IPS DF 6.9 (cell line): ENCODE measurements around the gene CDK10.

ENCODE experiments used
- DNase-seq: peaks from one replicate; pipeline ENCODE4 v3.0.0-alpha.2; 2013; ENCODE audit warnings: low read depth, low spot score
- H3K27ac ChIP-seq: one replicate; pipeline ENCODE4 v1.5.1; 2013; ENCODE audit warnings: low read length, control low read depth
- H3K27me3 ChIP-seq: 2 replicates; pipeline ENCODE4 v1.6.1; 2013; ENCODE audit warnings: mild to moderate bottlenecking, low read length; ENCODE audit not compliant: control insufficient read depth, insufficient read depth
- H3K36me3 ChIP-seq: 2 replicates; pipeline ENCODE4 v1.6.1; 2013; ENCODE audit warnings: low read length; ENCODE audit not compliant: control insufficient read depth, insufficient read depth
- H3K4me1 ChIP-seq: 2 replicates; pipeline ENCODE4 v1.6.1; 2013; ENCODE audit warnings: low read length; ENCODE audit not compliant: control insufficient read depth, insufficient read depth
- H3K4me3 ChIP-seq: 2 replicates; pipeline ENCODE4 v1.5.1; 2013; ENCODE audit warnings: mild to moderate bottlenecking, low read length
- H3K9me3 ChIP-seq: 2 replicates; pipeline ENCODE4 v1.6.1; 2013; ENCODE audit warnings: low read length, inconsistent platforms; ENCODE audit not compliant: control insufficient read depth, insufficient read depth
- WGBS: extraction: QIAGEN DNeasy Blood & Tissue Kit; methylation state at CpG from one replicate; pipeline ENCODE4 v1.1.7; 2013; ENCODE audit warnings: mixed read lengths, missing lambda C conversion rate; ENCODE audit not compliant: insufficient read length, insufficient coverage; 5-methylcytosine and 5-hydroxymethylcytosine counted together

CDK10 gene

GRCh38 chr16:89722392-89723278, 36.1 kb downstream of the CDK10 start:
- Histone ChIP-seq H3K4me1 (peaks cover 3% of the 10 kb centered on the region), H3K4me3 (peak overlapping the region; percentile 78; the same call in 1 of the 2 replicates), H3K27ac (no peak overlapping the region), H3K36me3 (no peaks in the 10 kb centered on the region; the same call in 1 of the 2 replicates), H3K9me3 (no peaks in the 10 kb centered on the region), H3K27me3 (peaks cover 3% of the 10 kb centered on the region; the same call in 1 of the 2 replicates)
- WGBS, result no CpG with 5 or more reads among the region's 56 CpGs
- no peak for DNase-seq

GRCh38 chr16:89723279-89724250, 37.1 kb downstream of the CDK10 start:
- no peaks in the 10 kb centered on the region for H3K9me3 ChIP-seq
- no peak overlapping the region for H3K4me3 ChIP-seq
- H3K36me3 ChIP-seq, result no peaks in the 10 kb centered on the region; the same call in 1 of the 2 replicates
- no peak for DNase-seq
- peaks cover 3% of the 10 kb centered on the region for H3K4me1 ChIP-seq
- H3K27me3 ChIP-seq, result peaks cover 3% of the 10 kb centered on the region; the same call in 1 of the 2 replicates
- no peak overlapping the region for H3K27ac ChIP-seq
- WGBS, result no CpG with 5 or more reads among the region's 30 CpGs

GRCh38 chr16:89727406-89728120, 41.1 kb downstream of the CDK10 start:
- Histone ChIP-seq H3K9me3 (no peaks in the 10 kb centered on the region), H3K4me1 (peaks cover under 1% of the 10 kb centered on the region; the same call in 1 of the 2 replicates), H3K4me3 (no peak overlapping the region), H3K27me3 (peaks cover 2% of the 10 kb centered on the region; the same call in 1 of the 2 replicates), H3K27ac (no peak overlapping the region), H3K36me3 (no peaks in the 10 kb centered on the region; the same call in 1 of the 2 replicates)
- DNase-seq, result no peak
- no CpG with 5 or more reads among the region's 17 CpGs for WGBS

GRCh38 chr16:89729293-89729692, 42.8 kb downstream of the CDK10 start:
- Histone ChIP-seq H3K9me3 (no peaks in the 10 kb centered on the region), H3K4me3 (no peak overlapping the region), H3K27me3 (no peaks in the 10 kb centered on the region), H3K4me1 (no peaks in the 10 kb centered on the region), H3K36me3 (peaks cover 7% of the 10 kb centered on the region), H3K27ac (no peak overlapping the region)
- no CpG with 5 or more reads among the region's 18 CpGs for WGBS
- DNase-seq, result no peak

- Histone ChIP-seq H3K27ac (no peak overlapping the region), H3K4me3 (no peak overlapping the region), H3K9me3 (no peaks in the 10 kb centered on the region), H3K27me3 (no peaks in the 10 kb centered on the region), H3K36me3 (peaks cover 7% of the 10 kb centered on the region), H3K4me1 (no peaks in the 10 kb centered on the region)
- no peak for DNase-seq
- WGBS, result no CpG with 5 or more reads among the region's 14 CpGs
Observed at GRCh38 chr16:89729863-89730593, 43.5 kb downstream of the CDK10 start.

GRCh38 chr16:89730610-89731234, 44.2 kb downstream of the CDK10 start:
- no peaks in the 10 kb centered on the region for H3K27me3 ChIP-seq
- no peak overlapping the region for H3K4me3 ChIP-seq
- H3K4me1 ChIP-seq, result no peaks in the 10 kb centered on the region
- no peaks in the 10 kb centered on the region for H3K9me3 ChIP-seq
- no peak for DNase-seq
- WGBS, result no CpG with 5 or more reads among the region's 22 CpGs
- H3K27ac ChIP-seq, result no peak overlapping the region
- peaks cover 7% of the 10 kb centered on the region for H3K36me3 ChIP-seq

- WGBS, result no CpG with 5 or more reads among the region's 24 CpGs
- no peak overlapping the region for H3K27ac ChIP-seq
- DNase-seq, result no peak
- peaks cover 10% of the 10 kb centered on the region for H3K36me3 ChIP-seq
- no peaks in the 10 kb centered on the region for H3K27me3 ChIP-seq
- H3K4me3 ChIP-seq, result no peak overlapping the region
- H3K4me1 ChIP-seq, result no peaks in the 10 kb centered on the region
- no peaks in the 10 kb centered on the region for H3K9me3 ChIP-seq
Observed at GRCh38 chr16:89732142-89732917, 45.8 kb downstream of the CDK10 start.

GRCh38 chr16:89732918-89733242, 46.4 kb downstream of the CDK10 start:
- Histone ChIP-seq H3K4me1 (no peaks in the 10 kb centered on the region), H3K36me3 (peaks cover 15% of the 10 kb centered on the region), H3K9me3 (no peaks in the 10 kb centered on the region), H3K27ac (no peak overlapping the region), H3K4me3 (no peak overlapping the region), H3K27me3 (no peaks in the 10 kb centered on the region)
- WGBS, result no CpG with 5 or more reads among the region's 9 CpGs
- no peak for DNase-seq

GRCh38 chr16:89733322-89733721, 46.8 kb downstream of the CDK10 start:
- Histone ChIP-seq H3K27me3 (no peaks in the 10 kb centered on the region), H3K9me3 (no peaks in the 10 kb centered on the region), H3K36me3 (peaks cover 19% of the 10 kb centered on the region), H3K4me3 (no peak overlapping the region), H3K27ac (no peak overlapping the region), H3K4me1 (no peaks in the 10 kb centered on the region)
- WGBS, result no CpG with 5 or more reads among the region's 17 CpGs
- DNase-seq, result no peak
